K562 (cell line): ENCODE data around the gene OLIG2. TPM values are rescaled to one million over a fixed set of nuclear protein-coding genes. Genes with fewer than 3 reads are reported as not detected.

ENCODE experiments used
- ATAC-seq: fragments of 200-7000 bp; cut with Tn5 transposase; 3 replicates; pipeline ENCODE4 v1.9.1; 2020; ENCODE audit warnings: moderate library complexity
- BruUV-seq: library from RNA; stranded (reverse); fragments of 400-500 nt; replicated peaks from 2 replicates; lab custom pipeline; 2021; lab: Mats Ljungman, UMichigan
- CTCF ChIA-PET: fragments of 300-600 bp; formaldehyde crosslinking; extraction: SDS; loops from one replicate; lab custom pipeline; 2021; ENCODE audit warnings: low intra/inter-chr PET ratio; lab: Yijun Ruan, JAX
- POLR2A ChIA-PET: fragments of 300-600, 350-650 bp; sonication (Branson Sonifier 250); formaldehyde crosslinking; extraction: SDS; loops from one replicate; lab custom pipeline; 2021; ENCODE audit warnings: antibody characterized with exemption, inconsistent platforms; lab: Yijun Ruan, JAX
- DNase-seq, 4 experiments: peaks; one replicate each; pipeline versions ENCODE4 v3.0.0 to v3.0.0-alpha.2; 2011 to 2018; ENCODE audit warnings: low spot score in 3 of 4, mixed read lengths in 3 of 4; ENCODE audit errors: extremely low read depth in 1 of 4
- FAIRE-seq: peaks from 2 replicates; lab custom pipeline; 2011; peaks lifted over from hg19 to GRCh38; lab: Jason Lieb, UNC
- H2AFZ ChIP-seq: 2 replicates; pipeline ENCODE4 v1.6.0; 2011; ENCODE audit warnings: low read depth, low read length, control low read depth, inconsistent platforms
- H3K27ac ChIP-seq: fragments of 200-600 bp; 3 replicates; pipeline ENCODE4 v1.8.0; 2011; ENCODE audit warnings: low read depth, mild to moderate bottlenecking, control low read depth, inconsistent platforms, low read length, moderate library complexity, mixed read lengths; ENCODE audit errors: extremely low read depth
- H3K27me3 ChIP-seq, 2 experiments: fragments of 300-600 bp in 1 of 2; 2 replicates in 1 of 2; 3 replicates in 1 of 2; pipeline versions ENCODE4 v1.6.0 to v1.8.0; 2011; ENCODE audit warnings: inconsistent platforms in 2 of 2, low read length in 2 of 2, mild to moderate bottlenecking in 1 of 2, mixed read lengths in 1 of 2, moderate library complexity in 1 of 2; ENCODE audit not compliant: control insufficient read depth in 2 of 2, insufficient read depth in 2 of 2
- H3K36me3 ChIP-seq: fragments of 300-600 bp; 3 replicates; pipeline ENCODE4 v1.8.0; 2011; ENCODE audit warnings: mild to moderate bottlenecking, low read length, inconsistent platforms; ENCODE audit not compliant: control insufficient read depth, insufficient read depth
- H3K4me1 ChIP-seq, 2 experiments: fragments of 200-600 bp in 1 of 2; replicated peaks in 1 of 2; 2 replicates in 1 of 2; 3 replicates in 1 of 2; pipeline versions ENCODE4 v1.5.1 to v1.8.0; 2011; ENCODE audit warnings: inconsistent platforms in 2 of 2, low read length in 2 of 2, mild to moderate bottlenecking in 1 of 2, mixed read lengths in 1 of 2, moderate library complexity in 1 of 2; ENCODE audit not compliant: control insufficient read depth in 2 of 2, insufficient read depth in 2 of 2
- H3K4me2 ChIP-seq: 2 replicates; pipeline ENCODE4 v1.6.1; 2011; ENCODE audit warnings: low read length, control low read depth, inconsistent platforms, mixed read lengths; ENCODE audit not compliant: insufficient read depth
- H3K4me3 ChIP-seq: fragments of 200-600 bp; sonication (generic), shearing (Covaris generic); 2 replicates; pipeline ENCODE4 v1.5.1; 2016; ENCODE audit warnings: control low read depth, inconsistent platforms
- H3K79me2 ChIP-seq: fragments of 200-600 bp; 3 replicates; pipeline ENCODE4 v1.8.0; 2011; ENCODE audit warnings: low read length, inconsistent platforms; ENCODE audit not compliant: control insufficient read depth, insufficient read depth
- H3K9ac ChIP-seq, 2 experiments: 2 replicates each; pipeline versions ENCODE4 v1.6.0 to v1.6.1; 2011; ENCODE audit warnings: low read depth in 2 of 2, low read length in 2 of 2, control low read depth in 1 of 2, inconsistent platforms in 1 of 2, mild to moderate bottlenecking in 1 of 2, mixed read lengths in 1 of 2; ENCODE audit not compliant: insufficient read depth in 1 of 2
- H3K9me1 ChIP-seq: one replicate; pipeline ENCODE4 v1.6.0; 2011; ENCODE audit warnings: inconsistent platforms, mild to moderate bottlenecking, low read length, moderate library complexity; ENCODE audit not compliant: control insufficient read depth, insufficient read depth
- H3K9me3 ChIP-seq: replicated peaks from 2 replicates; pipeline ENCODE4 v1.5.1; 2011; ENCODE audit warnings: low read depth, low read length, inconsistent platforms; ENCODE audit not compliant: control insufficient read depth, insufficient read depth
- H4K20me1 ChIP-seq: replicated peaks from 2 replicates; pipeline ENCODE4 v1.6.1; 2011; ENCODE audit warnings: low read length, inconsistent platforms, mixed read lengths; ENCODE audit not compliant: control insufficient read depth, insufficient read depth
- ARID2 ChIP-seq: fragments of 450-650 bp; IDR thresholded peaks from 2 replicates; pipeline ENCODE4 v1.6.1; 2017; ENCODE audit warnings: antibody characterized with exemption, mild to moderate bottlenecking
- FOXK1 ChIP-seq: sonication (generic); formaldehyde crosslinking; IDR thresholded peaks from 2 replicates; pipeline ENCODE4 v1.8.0; 2022; ENCODE audit warnings: missing genetic modification reagents, mild to moderate bottlenecking, borderline replicate concordance
- GABPB1 ChIP-seq: sonication (generic); formaldehyde crosslinking; IDR thresholded peaks from 2 replicates; pipeline ENCODE4 v1.8.0; 2022; ENCODE audit warnings: mild to moderate bottlenecking, missing genetic modification reagents
- PCBP2 ChIP-seq: fragments of 200-400 bp; formaldehyde crosslinking; IDR thresholded peaks from 2 replicates; pipeline ENCODE4 v1.6.1; 2018; ENCODE audit warnings: low read length, low read depth, mild to moderate bottlenecking, moderate library complexity; ENCODE audit not compliant: poor library complexity, severe bottlenecking
- RCOR1 ChIP-seq, 2 experiments: IDR thresholded peaks; 2 replicates each; pipeline ENCODE4 v1.6.1; 2012; ENCODE audit warnings: low read depth in 2 of 2, low read length in 2 of 2, borderline replicate concordance in 1 of 2, improper control_type of control experiment in 1 of 2
- STAG1 ChIP-seq: sonication (generic); formaldehyde crosslinking; IDR thresholded peaks from 2 replicates; pipeline ENCODE4 v1.5.0; 2020; ENCODE audit warnings: missing genetic modification reagents, borderline replicate concordance
- TAF1 ChIP-seq: IDR thresholded peaks from 2 replicates; pipeline ENCODE4 v1.6.1; 2011; ENCODE audit warnings: mild to moderate bottlenecking, low read length, moderate library complexity; ENCODE audit not compliant: insufficient read depth, control insufficient read depth, severe bottlenecking; ENCODE audit errors: extremely low read depth
- TCF7 ChIP-seq: sonication (generic); IDR thresholded peaks from 2 replicates; pipeline ENCODE4 v1.6.1; 2016; ENCODE audit warnings: antibody characterized with exemption, borderline replicate concordance
- ZNF217 ChIP-seq: sonication (generic); formaldehyde crosslinking; IDR thresholded peaks from 2 replicates; pipeline ENCODE4 v1.8.0; 2022; ENCODE audit warnings: mild to moderate bottlenecking, missing genetic modification reagents
- WGBS: fragments of 100-300 bp; shearing (Covaris generic); methylation state at CpG from one replicate; pipeline ENCODE4 v1.1.6; 2016; ENCODE audit warnings: low coverage, mixed read lengths; ENCODE audit not compliant: insufficient coverage; ENCODE audit errors: missing lambda C conversion rate; 5-methylcytosine and 5-hydroxymethylcytosine counted together
- in situ Hi-C: fragments of 300-500 bp; cut with MboI; formaldehyde crosslinking; loops from 4 replicates; pipeline ENCODE4 v1.15.0; 2018; ENCODE audit warnings: inconsistent platforms, mixed read lengths
- intact Hi-C: fragments of 100-400 bp; cut with micrococcal nuclease; formaldehyde crosslinking; loops from 2 replicates; pipeline ENCODE4 v1.14.2; 2022
- polyA plus RNA-seq, 8 experiments: library from polyadenylated mRNA; depleted of rRNA in 4 of 8; stranded (reverse) in 5 of 8; unstranded in 3 of 8; fragments of >200 nt; fragmentation: Nextera tagmentation in 2 of 8; fragmentation: Illumina TruSeq in 1 of 8; extraction: Ambion mirVana in 2 of 8; extraction: Trizol in 1 of 8; gene quantifications; 2 replicates each; pipeline versions ENCODE4 v1.2.1 to v1.2.3, GENCODE V29; 2011 to 2014; ENCODE audit warnings: inconsistent platforms in 1 of 8, missing spikeins in 1 of 8
- total RNA-seq, 7 experiments: library from RNA; depleted of rRNA in 6 of 7; stranded (reverse); fragments of >200 nt in 6 of 7; fragmentation: Illumina TruSeq in 2 of 7; extraction: Trizol in 2 of 7; gene quantifications; 2 replicates each; pipeline versions ENCODE4 v1.2.1 to v1.2.3, GENCODE V29; 2011 to 2021; ENCODE audit warnings: low replicate concordance in 1 of 7
- TF ChIP-seq, protein P1 (sequence below): fragments of 450-650 bp; formaldehyde crosslinking; IDR thresholded peaks from 2 replicates; pipeline ENCODE4 v1.4.0; 2020; ENCODE audit warnings: mild to moderate bottlenecking, moderate library complexity
- TF ChIP-seq, protein P2 (sequence below): fragments of 250-450 bp; sonication (Bioruptor Pico); IDR thresholded peaks from 2 replicates; pipeline ENCODE4 v1.4.0; 2020
- TF ChIP-seq, protein P3 (sequence below): fragments of 250-450 bp; sonication (Bioruptor Pico); IDR thresholded peaks from 2 replicates; pipeline ENCODE4 v1.8.0; 2022; ENCODE audit warnings: inconsistent platforms, mild to moderate bottlenecking, moderate library complexity, borderline replicate concordance

Gene OLIG2
- total and polyA plus RNA-seq, 9 of the 15 experiments (the other 6 are each of a cell fraction or from before 2014, with no cell fraction given), result not detected

DNA sequence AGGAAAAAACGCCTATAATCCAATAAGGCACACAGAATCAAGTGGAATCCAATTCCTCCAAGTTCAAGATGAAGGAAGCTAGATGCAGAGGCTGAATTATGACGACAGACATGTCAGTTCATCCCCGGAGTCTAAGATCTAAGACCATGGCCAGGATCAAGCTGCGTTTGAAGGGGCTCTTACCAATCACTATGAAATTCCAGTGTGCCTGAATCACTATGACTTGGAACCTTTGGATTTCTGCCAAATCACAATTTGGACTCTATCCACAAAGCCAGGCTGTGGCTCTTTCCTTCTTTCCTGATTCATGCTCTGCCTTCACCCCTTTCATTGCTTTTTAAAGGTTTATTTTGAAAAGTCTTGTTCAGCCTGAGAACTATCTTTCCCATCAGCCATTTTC is 17.1 kb downstream of the OLIG2 start:
- intact Hi-C loops (no loop called here), in situ Hi-C loops (no loop called here)
- H3K27me3 ChIP-seq, result peaks cover 0 to 21% of the 10 kb centered on the region in 2 experiments; a peak in 3 of 5 replicates
- no peaks in the 10 kb centered on the region for H3K79me2 ChIP-seq
- ATAC-seq (no peak), FAIRE-seq (no peak), DNase-seq (no peak)
- no peak overlapping the region for H3K9ac ChIP-seq
- no peak overlapping the region for H3K27ac ChIP-seq
- no peaks in the 10 kb centered on the region for H3K9me1 ChIP-seq
- no peaks in the 10 kb centered on the region for H3K4me1 ChIP-seq
- TF ChIP-seq GABPB1 (CRISPR knock-in tag) (no peak), RCOR1 (IDR thresholded peaks at IDR 0.05; ENCODE audit: borderline replicate concordance in 1 of 2, low read depth in 2 of 2, low read length in 2 of 2) (no peak), ARID2 (no peak), STAG1 (no peak), PCBP2 (no peak), ZNF217 (CRISPR knock-in tag) (no peak), TAF1 (no peak), TCF7 (no peak), FOXK1 (no peak)
- TF ChIP-seq, protein P1, sequence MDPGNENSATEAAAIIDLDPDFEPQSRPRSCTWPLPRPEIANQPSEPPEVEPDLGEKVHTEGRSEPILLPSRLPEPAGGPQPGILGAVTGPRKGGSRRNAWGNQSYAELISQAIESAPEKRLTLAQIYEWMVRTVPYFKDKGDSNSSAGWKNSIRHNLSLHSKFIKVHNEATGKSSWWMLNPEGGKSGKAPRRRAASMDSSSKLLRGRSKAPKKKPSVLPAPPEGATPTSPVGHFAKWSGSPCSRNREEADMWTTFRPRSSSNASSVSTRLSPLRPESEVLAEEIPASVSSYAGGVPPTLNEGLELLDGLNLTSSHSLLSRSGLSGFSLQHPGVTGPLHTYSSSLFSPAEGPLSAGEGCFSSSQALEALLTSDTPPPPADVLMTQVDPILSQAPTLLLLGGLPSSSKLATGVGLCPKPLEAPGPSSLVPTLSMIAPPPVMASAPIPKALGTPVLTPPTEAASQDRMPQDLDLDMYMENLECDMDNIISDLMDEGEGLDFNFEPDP (CRISPR knock-in tag), result no peak
- TF ChIP-seq, protein P2, sequence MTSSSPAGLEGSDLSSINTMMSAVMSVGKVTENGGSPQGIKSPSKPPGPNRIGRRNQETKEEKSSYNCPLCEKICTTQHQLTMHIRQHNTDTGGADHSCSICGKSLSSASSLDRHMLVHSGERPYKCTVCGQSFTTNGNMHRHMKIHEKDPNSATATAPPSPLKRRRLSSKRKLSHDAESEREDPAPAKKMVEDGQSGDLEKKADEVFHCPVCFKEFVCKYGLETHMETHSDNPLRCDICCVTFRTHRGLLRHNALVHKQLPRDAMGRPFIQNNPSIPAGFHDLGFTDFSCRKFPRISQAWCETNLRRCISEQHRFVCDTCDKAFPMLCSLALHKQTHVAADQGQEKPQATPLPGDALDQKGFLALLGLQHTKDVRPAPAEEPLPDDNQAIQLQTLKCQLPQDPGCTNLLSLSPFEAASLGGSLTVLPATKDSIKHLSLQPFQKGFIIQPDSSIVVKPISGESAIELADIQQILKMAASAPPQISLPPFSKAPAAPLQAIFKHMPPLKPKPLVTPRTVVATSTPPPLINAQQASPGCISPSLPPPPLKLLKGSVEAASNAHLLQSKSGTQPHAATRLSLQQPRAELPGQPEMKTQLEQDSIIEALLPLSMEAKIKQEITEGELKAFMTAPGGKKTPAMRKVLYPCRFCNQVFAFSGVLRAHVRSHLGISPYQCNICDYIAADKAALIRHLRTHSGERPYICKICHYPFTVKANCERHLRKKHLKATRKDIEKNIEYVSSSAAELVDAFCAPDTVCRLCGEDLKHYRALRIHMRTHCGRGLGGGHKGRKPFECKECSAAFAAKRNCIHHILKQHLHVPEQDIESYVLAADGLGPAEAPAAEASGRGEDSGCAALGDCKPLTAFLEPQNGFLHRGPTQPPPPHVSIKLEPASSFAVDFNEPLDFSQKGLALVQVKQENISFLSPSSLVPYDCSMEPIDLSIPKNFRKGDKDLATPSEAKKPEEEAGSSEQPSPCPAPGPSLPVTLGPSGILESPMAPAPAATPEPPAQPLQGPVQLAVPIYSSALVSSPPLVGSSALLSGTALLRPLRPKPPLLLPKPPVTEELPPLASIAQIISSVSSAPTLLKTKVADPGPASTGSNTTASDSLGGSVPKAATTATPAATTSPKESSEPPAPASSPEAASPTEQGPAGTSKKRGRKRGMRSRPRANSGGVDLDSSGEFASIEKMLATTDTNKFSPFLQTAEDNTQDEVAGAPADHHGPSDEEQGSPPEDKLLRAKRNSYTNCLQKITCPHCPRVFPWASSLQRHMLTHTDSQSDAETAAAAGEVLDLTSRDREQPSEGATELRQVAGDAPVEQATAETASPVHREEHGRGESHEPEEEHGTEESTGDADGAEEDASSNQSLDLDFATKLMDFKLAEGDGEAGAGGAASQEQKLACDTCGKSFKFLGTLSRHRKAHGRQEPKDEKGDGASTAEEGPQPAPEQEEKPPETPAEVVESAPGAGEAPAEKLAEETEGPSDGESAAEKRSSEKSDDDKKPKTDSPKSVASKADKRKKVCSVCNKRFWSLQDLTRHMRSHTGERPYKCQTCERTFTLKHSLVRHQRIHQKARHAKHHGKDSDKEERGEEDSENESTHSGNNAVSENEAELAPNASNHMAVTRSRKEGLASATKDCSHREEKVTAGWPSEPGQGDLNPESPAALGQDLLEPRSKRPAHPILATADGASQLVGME (CRISPR knock-in tag), result no peak
- TF ChIP-seq, protein P3, sequence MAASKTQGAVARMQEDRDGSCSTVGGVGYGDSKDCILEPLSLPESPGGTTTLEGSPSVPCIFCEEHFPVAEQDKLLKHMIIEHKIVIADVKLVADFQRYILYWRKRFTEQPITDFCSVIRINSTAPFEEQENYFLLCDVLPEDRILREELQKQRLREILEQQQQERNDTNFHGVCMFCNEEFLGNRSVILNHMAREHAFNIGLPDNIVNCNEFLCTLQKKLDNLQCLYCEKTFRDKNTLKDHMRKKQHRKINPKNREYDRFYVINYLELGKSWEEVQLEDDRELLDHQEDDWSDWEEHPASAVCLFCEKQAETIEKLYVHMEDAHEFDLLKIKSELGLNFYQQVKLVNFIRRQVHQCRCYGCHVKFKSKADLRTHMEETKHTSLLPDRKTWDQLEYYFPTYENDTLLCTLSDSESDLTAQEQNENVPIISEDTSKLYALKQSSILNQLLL (CRISPR knock-in tag), result no peak
- no peak overlapping the region for H3K4me2 ChIP-seq
- no peak overlapping the region for H3K4me3 ChIP-seq
- 0% methylated on average over 4 of the region's 4 CpGs for WGBS
- BruUV-seq, result no TSS peak
- no peak overlapping the region for H2AFZ ChIP-seq
- ChIA-PET POLR2A (interaction anchor here (0.6 kb wide), 1 partner anchor 911 kb away, joined by 3 read pairs; no protein-coding TSS in a partner anchor), CTCF (no interaction called here)
- H3K9me3 ChIP-seq, result no peaks in the 10 kb centered on the region
- no peaks in the 10 kb centered on the region for H3K36me3 ChIP-seq
- no peaks in the 10 kb centered on the region for H4K20me1 ChIP-seq
